WTC11 (cell line): Measurements from ENCODE around the gene RBMS2.

Source experiments
- ARID4B ChIP-seq: sonication (generic); formaldehyde crosslinking; IDR thresholded peaks from 2 replicates; pipeline ENCODE4 v1.8.0; 2023; ENCODE audit warnings: missing genetic modification reagents, mild to moderate bottlenecking, borderline replicate concordance
- ATF3 ChIP-seq: sonication (generic); formaldehyde crosslinking; conservative IDR thresholded peaks from 2 replicates; pipeline ENCODE4 v1.8.1; 2022; ENCODE audit warnings: mild to moderate bottlenecking, missing genetic modification reagents
- CTCF ChIP-seq: fragments of 200-600 bp; IDR thresholded peaks from 2 replicates; pipeline ENCODE4 v1.8.0; 2022; ENCODE audit warnings: antibody characterized with exemption
- ESRRA ChIP-seq: sonication (generic); formaldehyde crosslinking; IDR thresholded peaks from 2 replicates; pipeline ENCODE4 v1.8.1; 2022; ENCODE audit warnings: mild to moderate bottlenecking, missing genetic modification reagents, borderline replicate concordance
- IRF2 ChIP-seq: sonication (generic); formaldehyde crosslinking; IDR thresholded peaks from 2 replicates; pipeline ENCODE4 v1.8.0; 2022; ENCODE audit warnings: low read depth, missing genetic modification reagents, borderline replicate concordance
- MYBL2 ChIP-seq: sonication (generic); formaldehyde crosslinking; IDR thresholded peaks from 2 replicates; pipeline ENCODE4 v1.8.1; 2023; ENCODE audit warnings: mild to moderate bottlenecking, moderate library complexity, missing genetic modification reagents
- NR1H2 ChIP-seq: sonication (generic); formaldehyde crosslinking; IDR thresholded peaks from 2 replicates; pipeline ENCODE4 v1.9.0; 2021; ENCODE audit warnings: mild to moderate bottlenecking, moderate library complexity, missing genetic modification reagents
- USF1 ChIP-seq: sonication (generic); formaldehyde crosslinking; IDR thresholded peaks from 2 replicates; pipeline ENCODE4 v1.8.0; 2022; ENCODE audit warnings: mild to moderate bottlenecking, missing genetic modification reagents
- ZNF416 ChIP-seq: fragments of 250-450 bp; sonication (Bioruptor Pico); IDR thresholded peaks from 2 replicates; pipeline ENCODE4 v1.9.0; 2021; ENCODE audit warnings: mild to moderate bottlenecking, inconsistent platforms
- ZNF425 ChIP-seq: fragments of 250-450 bp; sonication (Bioruptor Pico); conservative IDR thresholded peaks from 2 replicates; pipeline ENCODE4 v1.9.0; 2021; ENCODE audit warnings: mild to moderate bottlenecking

GRCh38 chr12:56528846-56529245 lies 7.2 kb downstream of the RBMS2 start:
- TF ChIP-seq ATF3 (CRISPR knock-in tag) (no peak), CTCF (no peak), ARID4B (CRISPR knock-in tag) (no peak), ESRRA (CRISPR knock-in tag) (no peak), USF1 (CRISPR knock-in tag) (no peak), IRF2 (CRISPR knock-in tag) (no peak), NR1H2 (CRISPR knock-in tag) (no peak), ZNF425 (CRISPR knock-in tag) (no peak), MYBL2 (CRISPR knock-in tag) (no peak), ZNF416 (CRISPR knock-in tag) (no peak)
